Measurements from ENCODE around the gene FBN3. TPM values are rescaled to one million over a fixed set of nuclear protein-coding genes. Genes with fewer than 3 reads are reported as not detected.

The FBN3 gene
- total RNA-seq, 4 donors from 2014 or later, result not detected

DNA sequence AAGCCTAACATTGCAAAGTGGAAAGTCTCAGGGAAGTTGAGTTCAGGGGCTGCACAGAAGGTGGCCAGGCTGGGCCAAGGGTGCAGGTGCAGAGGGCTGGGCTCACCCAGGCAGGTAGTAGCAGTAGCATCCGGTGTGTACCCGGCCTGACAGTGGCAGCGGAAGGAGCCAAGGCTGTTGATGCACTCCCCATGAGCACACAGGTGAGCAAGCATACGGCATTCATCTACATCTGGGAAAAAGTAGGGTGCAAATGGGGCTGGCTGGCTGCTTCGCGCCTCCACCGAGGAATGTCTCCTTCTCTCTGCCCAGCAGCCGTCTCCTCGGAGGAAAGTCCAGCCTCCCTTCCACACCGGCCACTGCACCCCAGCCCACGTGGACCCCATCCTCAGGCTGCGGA is 66.3 kb downstream of the FBN3 start:
- TF ChIP-seq, protein P1, sequence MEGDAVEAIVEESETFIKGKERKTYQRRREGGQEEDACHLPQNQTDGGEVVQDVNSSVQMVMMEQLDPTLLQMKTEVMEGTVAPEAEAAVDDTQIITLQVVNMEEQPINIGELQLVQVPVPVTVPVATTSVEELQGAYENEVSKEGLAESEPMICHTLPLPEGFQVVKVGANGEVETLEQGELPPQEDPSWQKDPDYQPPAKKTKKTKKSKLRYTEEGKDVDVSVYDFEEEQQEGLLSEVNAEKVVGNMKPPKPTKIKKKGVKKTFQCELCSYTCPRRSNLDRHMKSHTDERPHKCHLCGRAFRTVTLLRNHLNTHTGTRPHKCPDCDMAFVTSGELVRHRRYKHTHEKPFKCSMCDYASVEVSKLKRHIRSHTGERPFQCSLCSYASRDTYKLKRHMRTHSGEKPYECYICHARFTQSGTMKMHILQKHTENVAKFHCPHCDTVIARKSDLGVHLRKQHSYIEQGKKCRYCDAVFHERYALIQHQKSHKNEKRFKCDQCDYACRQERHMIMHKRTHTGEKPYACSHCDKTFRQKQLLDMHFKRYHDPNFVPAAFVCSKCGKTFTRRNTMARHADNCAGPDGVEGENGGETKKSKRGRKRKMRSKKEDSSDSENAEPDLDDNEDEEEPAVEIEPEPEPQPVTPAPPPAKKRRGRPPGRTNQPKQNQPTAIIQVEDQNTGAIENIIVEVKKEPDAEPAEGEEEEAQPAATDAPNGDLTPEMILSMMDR (IDR thresholded peaks at IDR 0.05), result no peak
- no peak for ATAC-seq (ENCODE audit: low FRiP score)
- no peak for DNase-seq (ENCODE audit: low spot score)

DNA sequence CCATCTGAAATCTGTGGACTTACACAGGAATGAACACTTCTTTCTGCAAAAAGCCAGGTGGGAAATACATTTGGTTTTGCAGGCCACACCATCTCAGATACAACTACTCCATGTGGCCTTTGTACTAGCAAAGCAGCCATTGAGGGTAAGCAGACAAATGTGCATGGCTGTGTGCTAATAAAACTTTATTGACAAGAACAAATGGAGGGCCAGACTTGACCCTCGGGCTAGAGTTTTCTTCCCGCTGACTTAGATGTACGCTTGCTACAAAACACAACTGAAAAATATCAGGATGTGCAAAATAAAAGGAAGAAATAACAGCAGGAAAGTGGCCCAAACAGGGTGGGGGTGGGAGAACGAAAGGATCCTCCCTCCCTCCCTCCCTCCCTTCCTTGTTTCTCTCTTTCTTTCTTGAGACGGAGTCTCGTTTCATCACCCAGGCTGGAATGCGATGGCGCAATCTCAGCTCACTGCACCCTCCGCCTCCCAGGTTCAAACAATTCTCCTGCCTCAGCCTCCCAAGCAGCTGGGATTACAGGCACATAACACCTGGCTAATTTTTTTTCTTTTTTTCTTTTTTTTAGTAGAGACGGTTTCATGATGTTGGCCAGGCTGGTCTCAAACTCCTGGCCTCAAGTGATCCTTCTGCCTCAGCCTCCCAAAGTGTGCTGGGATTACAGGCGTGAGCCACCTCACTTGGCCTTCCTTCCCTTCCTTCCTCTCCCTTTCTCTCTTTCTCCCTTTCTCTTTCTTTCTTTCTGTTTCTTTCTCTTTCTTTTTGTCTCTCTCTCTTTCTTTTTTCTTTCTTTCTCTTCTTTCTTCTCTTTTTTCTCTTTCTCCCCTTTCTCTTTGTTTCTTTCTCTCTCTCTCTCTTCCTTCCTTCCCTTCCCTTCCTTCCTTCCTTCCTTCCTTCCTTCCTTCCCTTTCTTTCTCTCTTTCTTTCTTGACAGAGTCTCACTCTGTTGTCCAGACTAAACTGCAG is 67.5 kb downstream of the FBN3 start:
- no peak for ATAC-seq (ENCODE audit: low FRiP score)
- DNase-seq (ENCODE audit: low spot score), result no peak
- TF ChIP-seq, protein P1 (IDR thresholded peaks at IDR 0.05), result no peak

DNA sequence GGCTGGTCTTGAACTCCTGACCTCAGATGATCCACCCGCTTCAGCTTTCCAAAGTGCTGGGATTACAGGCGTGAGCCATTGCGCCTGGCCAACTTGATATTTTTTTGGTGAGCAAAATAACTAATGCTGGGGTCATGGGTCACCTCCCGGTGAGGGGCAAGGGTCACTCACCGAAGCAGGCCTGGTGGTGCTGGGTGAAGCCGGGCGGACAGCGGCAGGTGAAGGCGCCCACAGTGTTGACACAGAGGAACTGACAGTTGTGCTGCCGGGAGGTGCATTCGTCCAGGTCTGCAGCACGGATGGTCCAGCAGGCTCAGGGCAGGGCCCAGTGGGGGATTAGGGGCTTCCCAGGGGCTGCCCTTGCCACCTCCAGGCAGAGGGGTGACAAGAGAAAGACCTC is 68.6 kb downstream of the FBN3 start:
- TF ChIP-seq, protein P1 (IDR thresholded peaks at IDR 0.05), result no peak
- ATAC-seq (ENCODE audit: low FRiP score) (no peak), DNase-seq (ENCODE audit: low spot score) (no peak)

DNA sequence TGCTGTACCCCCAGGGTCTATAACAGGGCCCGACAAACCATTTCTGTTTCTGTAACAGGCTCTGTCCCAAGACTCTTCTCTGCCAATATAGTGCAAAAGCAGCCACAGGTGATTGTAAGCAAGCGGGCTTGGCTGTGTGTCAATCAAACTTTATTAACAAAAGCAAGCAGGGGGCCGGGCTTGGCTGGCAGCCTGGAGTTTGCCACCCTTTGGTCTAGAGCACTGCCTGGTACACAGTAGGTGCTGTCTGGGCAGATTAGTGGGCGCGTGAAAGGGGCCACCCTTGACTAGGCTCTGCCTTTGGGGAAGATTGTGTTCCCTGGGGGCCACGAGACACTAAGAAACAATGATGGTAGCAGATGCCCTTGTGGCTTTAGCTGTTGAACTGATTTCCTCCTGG is 69.4 kb downstream of the FBN3 start:
- no peak for ATAC-seq (ENCODE audit: low FRiP score)
- TF ChIP-seq, protein P1 (IDR thresholded peaks at IDR 0.05), result no peak
- DNase-seq (ENCODE audit: low spot score), result no peak

DNA sequence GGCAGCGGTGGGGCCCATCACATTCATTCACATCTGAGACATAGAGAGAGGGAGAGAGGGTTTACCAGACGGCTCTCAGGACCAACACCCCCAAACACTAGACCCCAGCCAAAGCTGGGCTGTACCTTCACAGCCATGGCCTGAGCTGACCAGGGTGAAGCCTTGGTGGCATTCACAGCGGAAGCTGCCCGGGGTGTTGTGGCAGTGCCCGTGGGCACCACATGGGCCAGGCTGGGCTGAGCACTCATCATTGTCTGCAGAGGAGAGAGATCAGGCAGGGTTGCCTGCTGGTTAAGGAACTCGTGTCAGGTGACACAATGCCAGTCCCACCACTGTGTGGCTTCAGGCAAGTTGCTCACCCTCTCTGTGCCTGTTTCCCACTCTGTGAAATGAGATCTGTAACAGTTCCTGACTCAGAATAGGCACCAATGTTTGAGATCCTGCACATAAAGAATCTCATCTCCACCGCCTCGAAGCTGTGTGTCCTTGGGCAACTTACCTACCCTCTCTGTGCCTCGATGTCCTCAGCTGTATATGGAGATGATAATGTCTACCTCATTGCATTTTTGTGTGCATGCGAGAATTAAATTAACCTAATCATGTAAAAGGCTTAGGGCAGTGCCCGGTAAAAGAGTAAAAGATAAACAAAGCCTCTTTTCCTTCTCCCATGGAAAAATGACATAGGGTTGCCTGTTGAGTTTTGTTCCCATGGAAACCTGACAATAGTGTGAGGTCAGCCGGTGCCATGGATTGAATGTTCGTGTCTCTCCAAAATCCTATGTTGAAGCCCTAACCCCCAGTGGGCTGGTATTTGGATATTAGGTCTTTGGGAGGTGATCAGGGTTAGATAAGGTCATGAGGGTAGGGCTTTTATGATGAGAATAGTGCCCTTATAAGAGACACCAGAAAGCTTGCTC is 74.0 kb downstream of the FBN3 start:
- TF ChIP-seq, protein P1 (IDR thresholded peaks at IDR 0.05), result no peak
- ATAC-seq (ENCODE audit: low FRiP score) (no peak), DNase-seq (ENCODE audit: low spot score) (no peak)

DNA sequence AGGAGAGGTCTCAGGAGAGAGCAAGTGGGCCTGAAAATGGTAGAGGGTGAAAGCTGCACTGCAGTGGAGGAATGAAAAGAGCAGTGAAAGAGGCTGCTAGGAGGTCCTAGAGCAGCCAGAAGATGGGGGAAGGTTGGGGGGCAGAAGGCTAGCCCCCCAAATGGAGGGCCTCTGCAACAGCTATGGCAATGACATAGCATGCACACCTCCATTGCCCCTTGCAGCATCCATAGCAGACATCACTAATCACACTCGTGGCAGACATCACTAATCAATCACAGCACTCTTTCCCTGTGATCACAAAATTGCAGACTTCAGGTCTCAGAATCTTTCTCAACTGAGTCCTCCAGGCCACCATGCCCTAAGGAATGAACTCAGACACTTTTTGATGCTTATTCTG is 74.9 kb downstream of the FBN3 start:
- TF ChIP-seq, protein P1 (IDR thresholded peaks at IDR 0.05), result no peak
- ATAC-seq (ENCODE audit: low FRiP score), result no peak

More for the DNA sequence above, 74.9 kb downstream of the FBN3 start:
- DNase-seq (ENCODE audit: low spot score), result no peak

Data from omental fat pad (tissue), 4 donors.